Ovary (tissue), 9 donors: Measurements from ENCODE around the gene SNX24. TPM values are rescaled to one million over a fixed set of nuclear protein-coding genes. Genes with fewer than 3 reads are reported as not detected.

Experiments used
- DNase-seq, 5 donors: peaks; one replicate each; pipeline ENCODE4 v3.0.0-alpha.2; 2019 to 2020
- H3K27ac ChIP-seq, 2 donors: fragments of 200-600 bp; one replicate each; pipeline versions ENCODE4 v1.5.1 to v1.8.0; 2019 to 2022
- H3K27me3 ChIP-seq: fragments of 200-600 bp; one replicate; pipeline ENCODE4 v1.8.0; 2022
- H3K36me3 ChIP-seq: fragments of 200-600 bp; sonication (generic); one replicate; pipeline ENCODE4 v1.5.1; 2019
- H3K4me1 ChIP-seq: one replicate; pipeline ENCODE4 v1.8.1; 2013; ENCODE audit warnings: mild to moderate bottlenecking, moderate library complexity; ENCODE audit not compliant: insufficient read depth
- H3K4me3 ChIP-seq: fragments of 200-600 bp; sonication (generic); one replicate; pipeline ENCODE4 v1.5.1; 2017
- H3K9me3 ChIP-seq, 2 donors: fragments of 200-600 bp in 1 of 2; sonication (generic) in 1 of 2; one replicate each; pipeline versions ENCODE4 v1.5.1 to v1.8.1; 2013 to 2019; ENCODE audit warnings: mild to moderate bottlenecking in 1 of 2, moderate library complexity in 1 of 2
- CTCF ChIP-seq, 3 donors: fragments of 450-650 bp in 2 of 3; fragments of 200-600 bp in 1 of 3; IDR thresholded peaks; one replicate each; pipeline versions ENCODE4 v1.5.1 to v1.8.0; 2016 to 2022; ENCODE audit warnings: antibody characterized with exemption in 3 of 3, mild to moderate bottlenecking in 1 of 3
- EP300 ChIP-seq: sonication (generic); formaldehyde crosslinking; IDR thresholded peaks from one replicate; pipeline ENCODE4 v1.6.1; 2017; ENCODE audit warnings: antibody characterized with exemption
- POLR2A ChIP-seq: fragments of 450-650 bp; IDR thresholded peaks from one replicate; pipeline ENCODE4 v1.6.1; 2017; ENCODE audit warnings: antibody characterized with exemption, mild to moderate bottlenecking, moderate library complexity
- WGBS, 3 donors: extraction: QIAGEN DNeasy Blood & Tissue Kit in 1 of 3; methylation state at CpG; one replicate each; pipeline versions ENCODE4 v1.1.5 to v1.1.7; 2013 to 2017; 5-methylcytosine and 5-hydroxymethylcytosine counted together
- intact Hi-C, 4 donors: fragments of 100-400 bp; cut with DNase I; formaldehyde crosslinking; loops; one replicate each; pipeline versions ENCODE4 v1.11.0 to v1.15.1; 2022 to 2023
- polyA plus RNA-seq, 2 donors: library from polyadenylated mRNA; stranded (reverse); fragments of 200-250 nt in 1 of 2; fragments of 350-450 nt in 1 of 2; fragmentation: Illumina TruSeq in 1 of 2; extraction: RNeasy Lipid Tissue Mini Kit (QIAGEN cat#74804) in 1 of 2; gene quantifications; one replicate each; pipeline ENCODE4 v1.2.3, GENCODE V29; 2013 to 2014
- total RNA-seq, 7 donors: library from RNA; depleted of rRNA in 2 of 7; stranded (reverse); fragments of >200 nt in 2 of 7; fragmentation: NEBNext Ultra II Directional in 3 of 7; extraction: Animal tissue kit (Norgen Biotek cat#: 25700) in 3 of 7; gene quantifications; one replicate each; pipeline versions ENCODE4 v1.1.0 to v1.2.4, GENCODE V29; 2016 to 2023
- donor health status: DM: no; HTN: no; CAD: no; lungs with moderate emphysema.
- donor health status: DM: no; HTN: no; CAD: no.
- donor health status: Bipolar disorder and iron deficiency.
- donor health status: DM: yes; HTN: yes; CAD: no.
- donor health status: DM: no; HTN: no; CAD: no.
- donor health status: DM: yes; HTN: yes; CAD: no.

SNX24 gene
- total and polyA plus RNA-seq, 9 donors = 4.1 to 19.1 (median 9.0) TPM

- H3K4me3 ChIP-seq = no peak overlapping the region
- no peaks in the 10 kb centered on the region for H3K9me3 ChIP-seq
- H3K36me3 ChIP-seq = no peaks in the 10 kb centered on the region
- WGBS, 3 donors = 43 to 62% (median 55%) methylated on average over 3 of the region's 3 CpGs
- peaks cover 1% of the 10 kb centered on the region for H3K4me1 ChIP-seq
- no peaks in the 10 kb centered on the region for H3K27me3 ChIP-seq
- no peak overlapping the region for H3K27ac ChIP-seq
- TF ChIP-seq EP300 = no peak
- TF ChIP-seq POLR2A = no peak
- TF ChIP-seq CTCF (IDR thresholded peaks at IDR 0.05) = no peak
- DNase-seq = no peak
- intact Hi-C loops = no loop called here
These were observed 35.3 kb downstream of the SNX24 start for GRCh38 chr5:122880749-122881148.

- Histone ChIP-seq H3K9me3 (no peaks in the 10 kb centered on the region), H3K36me3 (no peaks in the 10 kb centered on the region), H3K27me3 (no peaks in the 10 kb centered on the region), H3K4me3 (no peak overlapping the region), H3K27ac (no peak overlapping the region), H3K4me1 (peaks cover 1% of the 10 kb centered on the region)
- no peak for DNase-seq
- intact Hi-C loops = no loop called here
- TF ChIP-seq EP300 (no peak), POLR2A (no peak)
- 47 to 72% (median 62%) methylated on average over 3 of the region's 3 CpGs for WGBS, 3 donors
These were observed 37.4 kb downstream of the SNX24 start for GRCh38 chr5:122882831-122883230.

GRCh38 chr5:122885045-122885517, 39.7 kb downstream of the SNX24 start:
- no peak overlapping the region for H3K4me3 ChIP-seq
- intact Hi-C loops = no loop called here
- H3K9me3 ChIP-seq = no peaks in the 10 kb centered on the region
- no peak overlapping the region for H3K27ac ChIP-seq
- no peak for DNase-seq
- no peak for TF ChIP-seq EP300
- no peak for TF ChIP-seq POLR2A
- TF ChIP-seq CTCF (IDR thresholded peaks at IDR 0.05) = no peak
- peaks cover 1% of the 10 kb centered on the region for H3K4me1 ChIP-seq
- 48 to 62% (median 59%) methylated on average over 1 of the region's 1 CpG for WGBS, 3 donors
- no peaks in the 10 kb centered on the region for H3K27me3 ChIP-seq
- H3K36me3 ChIP-seq = no peaks in the 10 kb centered on the region

GRCh38 chr5:122885891-122886290, 40.5 kb downstream of the SNX24 start:
- no peak for DNase-seq
- WGBS, 3 donors = 92 to 96% (median 94%) methylated on average over 6 of the region's 6 CpGs
- no peak for TF ChIP-seq CTCF (IDR thresholded peaks at IDR 0.05)
- no peak for TF ChIP-seq EP300
- no peak for TF ChIP-seq POLR2A
- no peak overlapping the region for H3K4me3 ChIP-seq
- no peaks in the 10 kb centered on the region for H3K4me1 ChIP-seq
- intact Hi-C loops = no loop called here
- no peaks in the 10 kb centered on the region for H3K9me3 ChIP-seq
- no peaks in the 10 kb centered on the region for H3K27me3 ChIP-seq
- no peaks in the 10 kb centered on the region for H3K36me3 ChIP-seq
- no peak overlapping the region for H3K27ac ChIP-seq

GRCh38 chr5:122895141-122895540, 49.7 kb downstream of the SNX24 start:
- DNase-seq = no peak
- no peak for TF ChIP-seq POLR2A
- TF ChIP-seq EP300 = no peak
- TF ChIP-seq CTCF (IDR thresholded peaks at IDR 0.05) = no peak
- 95 to 100% (median 96%) methylated on average over 1 of the region's 1 CpG for WGBS, 3 donors

More at GRCh38 chr5:122895141-122895540, 49.7 kb downstream of the SNX24 start:
- Histone ChIP-seq H3K4me1 (no peaks in the 10 kb centered on the region), H3K4me3 (no peak overlapping the region), H3K9me3 (no peaks in the 10 kb centered on the region), H3K27ac (no peak overlapping the region), H3K27me3 (no peaks in the 10 kb centered on the region), H3K36me3 (no peaks in the 10 kb centered on the region)
- intact Hi-C loops = loop anchor here in 1 of 4 donors (10.0 kb wide), 1 partner anchor 470 kb away; no protein-coding TSS in a partner anchor
